ENCODE results near the gene SMARCD3.
A peak's percentile ranks its signal among the peaks of the same experiment; 100 is the strongest.

The SMARCD3 gene

GRCh38 chr7:151238924-151239836 is 9.3 kb downstream of the SMARCD3 start:
- H3K36me3 Mint-ChIP-seq (ENCODE audit: low read depth) = peaks cover 29% of the 10 kb centered on the region
- H3K27ac Mint-ChIP-seq = no peak overlapping the region
- no peaks in the 10 kb centered on the region for H3K9me3 Mint-ChIP-seq
- peaks cover 6% of the 10 kb centered on the region for H3K4me1 Mint-ChIP-seq
- no peak overlapping the region for H3K4me3 Mint-ChIP-seq
- H3K27me3 Mint-ChIP-seq (ENCODE audit: low read depth) = no peaks in the 10 kb centered on the region
- TF ChIP-seq, protein P1, sequence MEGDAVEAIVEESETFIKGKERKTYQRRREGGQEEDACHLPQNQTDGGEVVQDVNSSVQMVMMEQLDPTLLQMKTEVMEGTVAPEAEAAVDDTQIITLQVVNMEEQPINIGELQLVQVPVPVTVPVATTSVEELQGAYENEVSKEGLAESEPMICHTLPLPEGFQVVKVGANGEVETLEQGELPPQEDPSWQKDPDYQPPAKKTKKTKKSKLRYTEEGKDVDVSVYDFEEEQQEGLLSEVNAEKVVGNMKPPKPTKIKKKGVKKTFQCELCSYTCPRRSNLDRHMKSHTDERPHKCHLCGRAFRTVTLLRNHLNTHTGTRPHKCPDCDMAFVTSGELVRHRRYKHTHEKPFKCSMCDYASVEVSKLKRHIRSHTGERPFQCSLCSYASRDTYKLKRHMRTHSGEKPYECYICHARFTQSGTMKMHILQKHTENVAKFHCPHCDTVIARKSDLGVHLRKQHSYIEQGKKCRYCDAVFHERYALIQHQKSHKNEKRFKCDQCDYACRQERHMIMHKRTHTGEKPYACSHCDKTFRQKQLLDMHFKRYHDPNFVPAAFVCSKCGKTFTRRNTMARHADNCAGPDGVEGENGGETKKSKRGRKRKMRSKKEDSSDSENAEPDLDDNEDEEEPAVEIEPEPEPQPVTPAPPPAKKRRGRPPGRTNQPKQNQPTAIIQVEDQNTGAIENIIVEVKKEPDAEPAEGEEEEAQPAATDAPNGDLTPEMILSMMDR (IDR thresholded peaks at IDR 0.05; ENCODE audit: unreplicated experiment in 3 of 3) = no peak

- H3K36me3 Mint-ChIP-seq (ENCODE audit: low read depth) = peaks cover 29% of the 10 kb centered on the region
- peaks cover 10% of the 10 kb centered on the region for H3K4me1 Mint-ChIP-seq
- no peaks in the 10 kb centered on the region for H3K9me3 Mint-ChIP-seq
- H3K4me3 Mint-ChIP-seq = no peak overlapping the region
- H3K27me3 Mint-ChIP-seq (ENCODE audit: low read depth) = no peaks in the 10 kb centered on the region
- TF ChIP-seq, protein P1 (IDR thresholded peaks at IDR 0.05; ENCODE audit: unreplicated experiment in 3 of 3) = no peak
- H3K27ac Mint-ChIP-seq = no peak overlapping the region
These were observed 10.2 kb downstream of the SMARCD3 start for GRCh38 chr7:151238190-151238810.

DNA sequence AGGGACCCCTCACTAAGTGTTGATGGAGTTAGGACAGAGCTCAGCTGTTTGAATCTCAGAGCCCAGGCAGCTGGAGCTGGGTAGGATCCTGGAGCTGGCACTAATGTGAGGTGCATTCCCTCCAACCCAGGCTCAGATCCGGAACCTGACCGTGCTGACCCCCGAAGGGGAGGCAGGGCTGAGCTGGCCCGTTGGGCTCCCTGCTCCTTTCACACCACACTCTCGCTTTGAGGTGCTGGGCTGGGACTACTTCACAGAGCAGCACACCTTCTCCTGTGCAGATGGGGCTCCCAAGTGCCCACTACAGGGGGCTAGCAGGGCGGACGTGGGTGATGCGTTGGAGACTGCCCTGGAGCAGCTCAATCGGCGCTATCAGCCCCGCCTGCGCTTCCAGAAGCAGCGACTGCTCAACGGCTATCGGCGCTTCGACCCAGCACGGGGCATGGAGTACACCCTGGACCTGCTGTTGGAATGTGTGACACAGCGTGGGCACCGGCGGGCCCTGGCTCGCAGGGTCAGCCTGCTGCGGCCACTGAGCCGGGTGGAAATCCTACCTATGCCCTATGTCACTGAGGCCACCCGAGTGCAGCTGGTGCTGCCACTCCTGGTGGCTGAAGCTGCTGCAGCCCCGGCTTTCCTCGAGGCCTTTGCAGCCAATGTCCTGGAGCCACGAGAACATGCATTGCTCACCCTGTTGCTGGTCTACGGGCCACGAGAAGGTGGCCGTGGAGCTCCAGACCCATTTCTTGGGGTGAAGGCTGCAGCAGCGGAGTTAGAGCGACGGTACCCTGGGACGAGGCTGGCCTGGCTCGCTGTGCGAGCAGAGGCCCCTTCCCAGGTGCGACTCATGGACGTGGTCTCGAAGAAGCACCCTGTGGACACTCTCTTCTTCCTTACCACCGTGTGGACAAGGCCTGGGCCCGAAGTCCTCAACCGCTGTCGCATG is 11.0 kb downstream of the SMARCD3 start:
- H3K4me1 Mint-ChIP-seq = peaks cover 14% of the 10 kb centered on the region
- TF ChIP-seq, protein P1 (IDR thresholded peaks at IDR 0.05; ENCODE audit: unreplicated experiment in 3 of 3) = no peak
- H3K9me3 Mint-ChIP-seq = no peaks in the 10 kb centered on the region
- H3K27ac Mint-ChIP-seq = no peak overlapping the region
- no peaks in the 10 kb centered on the region for H3K27me3 Mint-ChIP-seq (ENCODE audit: low read depth)
- H3K4me3 Mint-ChIP-seq = no peak overlapping the region
- H3K36me3 Mint-ChIP-seq (ENCODE audit: low read depth) = peaks cover 26% of the 10 kb centered on the region

GRCh38 chr7:151236406-151236805 is 12.1 kb downstream of the SMARCD3 start:
- Mint-ChIP-seq H3K27ac (no peak overlapping the region), H3K4me1 (peaks cover 23% of the 10 kb centered on the region), H3K36me3 (ENCODE audit: low read depth) (peaks cover 25% of the 10 kb centered on the region), H3K27me3 (ENCODE audit: low read depth) (no peaks in the 10 kb centered on the region), H3K4me3 (peak overlapping the region in 2 of 3 experiments; percentile 36 to 54), H3K9me3 (no peaks in the 10 kb centered on the region)
- TF ChIP-seq, protein P1 (IDR thresholded peaks at IDR 0.05; ENCODE audit: unreplicated experiment in 3 of 3) = no peak

- peaks cover 22% of the 10 kb centered on the region for H3K4me1 Mint-ChIP-seq
- TF ChIP-seq, protein P1 (IDR thresholded peaks at IDR 0.05; ENCODE audit: unreplicated experiment in 3 of 3) = no peak
- H3K36me3 Mint-ChIP-seq (ENCODE audit: low read depth) = peaks cover 15% of the 10 kb centered on the region
- no peak overlapping the region for H3K27ac Mint-ChIP-seq
- peak overlapping the region; percentile 81 to 99 (median 98) for H3K4me3 Mint-ChIP-seq
- H3K27me3 Mint-ChIP-seq (ENCODE audit: low read depth) = no peaks in the 10 kb centered on the region
- no peaks in the 10 kb centered on the region for H3K9me3 Mint-ChIP-seq
These were observed 13.3 kb downstream of the SMARCD3 start for GRCh38 chr7:151235091-151235787.

All from nephron (organoid).